ENCODE results near the gene PLOD3. TPM values are rescaled to one million over a fixed set of nuclear protein-coding genes. Genes with fewer than 3 reads are reported as not detected.

Gene PLOD3
- total RNA-seq, 1 experiment from 2014 or later = 83.7 TPM

DNA sequence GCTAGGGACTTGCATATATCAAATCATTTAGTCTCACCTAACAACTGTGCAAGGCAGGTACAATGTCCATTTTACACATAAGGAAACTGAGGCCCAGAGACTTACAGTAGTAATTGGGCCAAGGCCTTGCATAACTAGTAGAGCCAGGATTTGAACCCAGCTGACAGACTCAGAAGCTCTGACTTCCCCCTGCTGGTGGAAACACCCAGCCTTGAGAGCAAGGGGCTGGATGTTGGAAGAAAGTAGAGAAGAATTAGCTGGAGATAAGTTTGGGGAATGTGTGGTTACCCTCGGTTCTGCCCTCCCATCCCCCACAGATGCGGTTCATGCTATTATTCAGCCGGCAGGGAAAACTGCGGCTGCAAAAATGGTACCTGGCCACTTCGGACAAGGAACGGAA is 61.1 kb downstream of the PLOD3 start:
- Histone ChIP-seq H3K9me3 (ENCODE audit: control insufficient read depth in 1 of 2, insufficient read depth in 1 of 2, low read depth in 1 of 2, low read length in 2 of 2) (no peaks in the 10 kb centered on the region), H3K9me2 (ENCODE audit: insufficient read depth) (no peaks in the 10 kb centered on the region), H3K27me3 (ENCODE audit: insufficient read depth, low read length) (no peaks in the 10 kb centered on the region), H3K79me2 (ENCODE audit: insufficient read depth, low read length) (peaks cover 43% of the 10 kb centered on the region), H3K9ac (ENCODE audit: low read length) (peak overlapping the region; percentile 94), H3K4me2 (ENCODE audit: low read length) (peak overlapping the region; percentile 98), H3K4me1 (ENCODE audit: control insufficient read depth in 1 of 2, insufficient read depth in 2 of 2, low read length in 2 of 2) (peaks cover 47 to 65% of the 10 kb centered on the region in 2 experiments), H3K27ac (ENCODE audit: low read depth, low read length) (peak overlapping the region; percentile 78), H4K20me1 (ENCODE audit: insufficient read depth) (no peaks in the 10 kb centered on the region), H2AFZ (ENCODE audit: low read depth, low read length, poor library complexity, severe bottlenecking) (no peak overlapping the region), H3K36me3 (ENCODE audit: control insufficient read depth in 1 of 2, insufficient read depth in 2 of 2, low read length in 2 of 2) (peaks cover 6 to 32% of the 10 kb centered on the region in 2 experiments; a peak in 3 of 4 replicates), H3K4me3 (replicated peaks in 1 of 2; ENCODE audit: low read depth in 1 of 2, low read length in 2 of 2) (peak overlapping the region; percentile 8 to 85; a peak in 3 of 4 replicates)
- intact Hi-C loops (cut with micrococcal nuclease) = no loop called here
- ATAC-seq (no peak), DNase-seq (ENCODE audit: low read depth, low spot score) (no peak)
- ChIA-PET RAD21 (ENCODE audit: low non-redundant PET in 1 of 2, low total read pairs in 2 of 2, uncharacterized antibody in 2 of 2, unreplicated experiment in 2 of 2) (interaction anchor here (0.6 to 0.9 kb wide), 4 partner anchors 9 to 13 kb away, joined by 3 to 7 read pairs (median 3); partner anchors contain the start of gene VGF (in 2 of the 2)), CTCF (interaction anchor here (1.0 to 4.4 kb wide), 11 partner anchors 9 to 262 kb away, joined by 3 to 44 read pairs (median 3); partner anchors contain the start of genes PLOD3, TRIM56, VGF and ZNHIT1), POLR2A (interaction anchor here (0.7 to 2.8 kb wide), 6 partner anchors 9 to 182 kb away, joined by 3 to 11 read pairs (median 5); partner anchors contain the start of genes SERPINE1 and VGF)
- no TSS peak for BruUV-seq (replicated peaks)
- TF ChIP-seq, protein P1, sequence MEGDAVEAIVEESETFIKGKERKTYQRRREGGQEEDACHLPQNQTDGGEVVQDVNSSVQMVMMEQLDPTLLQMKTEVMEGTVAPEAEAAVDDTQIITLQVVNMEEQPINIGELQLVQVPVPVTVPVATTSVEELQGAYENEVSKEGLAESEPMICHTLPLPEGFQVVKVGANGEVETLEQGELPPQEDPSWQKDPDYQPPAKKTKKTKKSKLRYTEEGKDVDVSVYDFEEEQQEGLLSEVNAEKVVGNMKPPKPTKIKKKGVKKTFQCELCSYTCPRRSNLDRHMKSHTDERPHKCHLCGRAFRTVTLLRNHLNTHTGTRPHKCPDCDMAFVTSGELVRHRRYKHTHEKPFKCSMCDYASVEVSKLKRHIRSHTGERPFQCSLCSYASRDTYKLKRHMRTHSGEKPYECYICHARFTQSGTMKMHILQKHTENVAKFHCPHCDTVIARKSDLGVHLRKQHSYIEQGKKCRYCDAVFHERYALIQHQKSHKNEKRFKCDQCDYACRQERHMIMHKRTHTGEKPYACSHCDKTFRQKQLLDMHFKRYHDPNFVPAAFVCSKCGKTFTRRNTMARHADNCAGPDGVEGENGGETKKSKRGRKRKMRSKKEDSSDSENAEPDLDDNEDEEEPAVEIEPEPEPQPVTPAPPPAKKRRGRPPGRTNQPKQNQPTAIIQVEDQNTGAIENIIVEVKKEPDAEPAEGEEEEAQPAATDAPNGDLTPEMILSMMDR (IDR thresholded peaks at IDR 0.05 in 2 of 3, conservative IDR thresholded peaks at IDR 0.05 in 1 of 3; ENCODE audit: borderline replicate concordance in 1 of 3, insufficient read depth in 1 of 3, low read depth in 2 of 3, low read length in 2 of 3) = peak in 2 of 3 experiments; percentile 44 to 55; a peak in 4 of 6 replicates
- TF ChIP-seq SRF (IDR thresholded peaks at IDR 0.05; ENCODE audit: low read depth) = no peak

Small RNA genes lying within 50 kb of the gene (microRNA-seq; reads per million reads assigned to microRNA genes)
- 5.2 reads per million, percentile 11 among the genes with 10 or more reads in this experiment for gene MIR4653 (ENCODE audit: borderline number of aligned reads)

Other genes with a start within 250 kb of the PLOD3 start
- 0.64 TPM for gene MUC12, start 248.0 kb downstream of the PLOD3 start, total RNA-seq (2021; ENCODE audit: unreplicated experiment)
- not detected for gene MUC17, start 197.5 kb downstream of the PLOD3 start, total RNA-seq (2021; ENCODE audit: unreplicated experiment)
- 25.9 TPM for gene TRIM56, start 132.1 kb downstream of the PLOD3 start, total RNA-seq (2021; ENCODE audit: unreplicated experiment)
- 12.8 TPM for gene SERPINE1, start 90.5 kb downstream of the PLOD3 start, total RNA-seq (2021; ENCODE audit: unreplicated experiment)
- gene AP1S1, start 63.1 kb downstream of the PLOD3 start, total RNA-seq (2021; ENCODE audit: unreplicated experiment) = 130 TPM
- 43.2 TPM for gene VGF, start 52.0 kb downstream of the PLOD3 start, total RNA-seq (2021; ENCODE audit: unreplicated experiment)
- gene NAT16, start 37.3 kb downstream of the PLOD3 start, total RNA-seq (2021; ENCODE audit: unreplicated experiment) = 2.0 TPM
- gene MOGAT3, start 16.5 kb downstream of the PLOD3 start, total RNA-seq (2021; ENCODE audit: unreplicated experiment) = not detected
- gene ZNHIT1, start 584 bp upstream of the PLOD3 start, total RNA-seq (2021; ENCODE audit: unreplicated experiment) = 69.4 TPM
- gene CLDN15, start 20.2 kb upstream of the PLOD3 start, total RNA-seq (2021; ENCODE audit: unreplicated experiment) = 16.9 TPM
- gene FIS1, start 27.5 kb upstream of the PLOD3 start, total RNA-seq (2021; ENCODE audit: unreplicated experiment) = 114 TPM
- 27.2 TPM for gene IFT22, start 104.2 kb upstream of the PLOD3 start, total RNA-seq (2021; ENCODE audit: unreplicated experiment)
- 0.27 TPM for gene COL26A1, start 145.3 kb upstream of the PLOD3 start, total RNA-seq (2021; ENCODE audit: unreplicated experiment)

All from HCT116 (cell line).